HPDE6-E6E7 (cell line): ENCODE data around the gene FKBP5.
A peak's percentile ranks its signal among the peaks of the same experiment; 100 is the strongest.
"Not testable (repeated sequence)": the region's sequence is repeated elsewhere in the genome, so short reads cannot be mapped to it uniquely, and the experiment has no call there.

ENCODE experiments used
- DNase-seq: peaks from one replicate; pipeline ENCODE4 v3.0.0; 2011; ENCODE audit warnings: missing footprints; ENCODE audit errors: extremely low spot score

FKBP5 gene

GRCh38 chr6:35723587-35723986 lies 34.9 kb upstream of the FKBP5 start:
- no peak for DNase-seq

- DNase-seq, result no peak
These were observed 33.5 kb upstream of the FKBP5 start for GRCh38 chr6:35722121-35722761.

DNA sequence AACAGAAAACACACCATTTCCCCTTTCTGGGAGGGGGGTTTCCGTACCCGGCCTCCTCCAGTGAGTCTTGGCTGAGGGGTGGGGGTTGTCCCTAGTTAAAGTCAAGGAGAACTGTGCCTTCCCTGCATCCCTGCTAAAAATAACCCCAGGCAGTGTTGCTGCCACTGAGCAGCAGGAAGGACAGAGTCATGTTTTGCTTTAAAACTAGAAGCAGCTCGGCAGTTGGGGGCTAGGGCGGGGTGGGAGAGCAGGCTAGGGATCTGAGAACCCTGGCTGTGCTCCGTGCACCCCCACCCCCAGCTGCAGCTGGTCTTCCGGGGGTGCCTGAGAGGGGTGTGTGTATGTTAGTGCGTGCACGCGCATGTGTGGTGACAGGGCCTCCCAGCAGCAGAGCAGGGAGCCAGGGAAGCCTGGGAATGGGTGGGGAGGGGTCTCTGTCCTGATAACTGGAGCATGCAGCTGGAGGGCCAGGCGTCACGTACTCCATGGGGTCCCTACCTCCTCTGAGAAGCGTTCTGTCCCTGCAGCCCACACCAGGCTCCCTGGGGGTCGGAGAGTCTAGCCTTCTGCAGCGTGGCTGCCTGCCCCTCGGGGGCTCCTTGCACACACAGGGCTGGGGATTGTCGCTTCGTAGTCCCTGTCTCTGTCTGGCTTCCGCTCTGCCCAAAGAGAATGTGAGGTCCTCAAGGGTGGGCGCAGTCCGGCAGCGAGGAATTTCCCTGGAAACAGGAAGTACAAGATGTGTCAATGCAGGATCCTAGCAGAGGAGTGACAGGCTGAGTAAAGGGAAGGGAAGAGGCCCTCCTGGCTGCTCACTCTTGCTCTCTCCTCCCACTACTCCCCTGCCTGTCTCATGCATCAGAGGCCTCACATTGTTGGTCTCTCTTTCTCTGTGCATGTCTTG lies 31.4 kb upstream of the FKBP5 start:
- DNase-seq, result no peak

GRCh38 chr6:35719404-35719829 lies 30.7 kb upstream of the FKBP5 start:
- no peak for DNase-seq

DNA sequence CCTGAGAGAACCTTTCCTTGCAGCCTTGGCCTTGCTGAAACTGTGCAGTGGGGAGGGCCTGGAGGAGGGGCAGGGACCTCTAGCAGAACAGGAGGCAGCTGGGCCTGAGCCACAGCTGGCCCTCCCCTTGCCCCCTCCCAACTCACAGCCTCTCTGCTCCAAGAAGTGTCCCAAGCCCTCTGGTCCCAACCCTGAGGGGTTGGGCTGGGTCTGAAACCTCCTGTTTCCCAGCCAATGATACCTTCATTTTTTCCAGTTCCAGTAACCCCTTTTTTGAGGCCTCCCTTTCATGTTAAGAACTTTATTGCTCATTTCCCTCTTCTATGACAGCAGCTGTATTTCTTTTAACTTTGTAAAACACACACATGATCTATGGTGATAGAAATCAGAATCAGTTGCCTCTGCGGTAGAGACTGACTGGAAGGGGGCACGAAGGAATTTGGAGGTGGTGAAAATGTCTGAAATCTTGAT lies 30.2 kb upstream of the FKBP5 start:
- DNase-seq, result no peak

GRCh38 chr6:35718375-35718736 lies 29.6 kb upstream of the FKBP5 start:
- no peak for DNase-seq

GRCh38 chr6:35717449-35718374 lies 29.0 kb upstream of the FKBP5 start:
- no peak for DNase-seq

DNA sequence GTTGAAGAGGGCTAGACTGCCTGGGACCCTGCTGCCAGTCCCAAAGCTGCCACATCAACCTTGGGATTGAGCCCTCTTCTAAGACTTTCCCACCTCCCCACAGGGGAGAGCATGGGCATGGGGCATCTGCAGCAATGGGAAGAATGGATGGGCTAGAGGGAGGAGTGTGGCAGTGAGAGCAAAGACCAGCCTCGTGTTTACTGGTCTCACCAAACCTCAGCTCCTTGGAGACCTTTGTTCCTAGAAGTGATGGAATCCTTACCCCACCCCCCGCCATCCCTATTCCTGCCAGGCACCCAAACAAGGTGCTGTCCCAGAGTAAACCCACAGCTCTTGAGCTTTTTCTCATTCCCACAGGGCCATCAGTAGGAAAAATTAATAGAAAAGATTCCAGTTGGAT lies 28.1 kb upstream of the FKBP5 start:
- no peak for DNase-seq

DNA sequence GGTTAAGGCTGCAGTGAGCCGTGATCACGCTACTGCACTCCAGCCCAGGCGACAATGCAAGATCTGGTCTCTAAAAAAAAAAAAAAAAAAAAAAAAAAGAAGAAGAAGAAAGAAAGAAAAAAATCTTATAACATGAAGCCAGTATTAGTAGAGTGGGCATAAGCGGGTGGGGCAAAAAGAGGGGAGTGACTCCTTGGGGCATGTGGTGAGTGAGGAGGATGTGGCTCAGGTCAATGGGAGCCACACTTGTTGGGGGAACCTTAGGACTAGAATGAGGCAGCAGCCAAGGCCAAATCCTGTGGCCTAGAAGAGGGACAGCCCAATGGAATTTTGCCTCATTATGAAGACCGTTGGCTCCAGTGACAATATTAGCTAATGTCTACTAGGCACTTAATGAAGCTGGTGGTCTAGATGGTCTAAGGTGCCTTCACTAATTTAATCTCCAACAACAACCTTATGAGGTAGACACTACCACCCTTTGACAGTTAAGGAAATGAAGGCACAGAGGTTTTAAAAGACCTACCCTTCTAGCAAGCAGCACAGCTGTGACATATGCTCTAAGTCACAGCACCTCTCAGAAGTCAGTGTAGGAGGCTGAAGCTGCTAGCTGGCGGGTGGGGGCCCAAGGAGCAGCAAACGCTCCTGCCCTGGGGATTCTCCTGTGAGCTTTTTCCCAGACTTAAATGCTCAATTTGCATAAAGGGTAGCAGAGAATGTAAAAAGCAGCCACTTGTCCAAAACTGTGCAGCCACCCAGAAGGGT lies 24.5 kb upstream of the FKBP5 start:
- DNase-seq, result no peak

GRCh38 chr6:35711731-35712130 lies 23.0 kb upstream of the FKBP5 start:
- DNase-seq, result no peak

GRCh38 chr6:35710241-35710847 lies 21.6 kb upstream of the FKBP5 start:
- DNase-seq, result no peak

DNA sequence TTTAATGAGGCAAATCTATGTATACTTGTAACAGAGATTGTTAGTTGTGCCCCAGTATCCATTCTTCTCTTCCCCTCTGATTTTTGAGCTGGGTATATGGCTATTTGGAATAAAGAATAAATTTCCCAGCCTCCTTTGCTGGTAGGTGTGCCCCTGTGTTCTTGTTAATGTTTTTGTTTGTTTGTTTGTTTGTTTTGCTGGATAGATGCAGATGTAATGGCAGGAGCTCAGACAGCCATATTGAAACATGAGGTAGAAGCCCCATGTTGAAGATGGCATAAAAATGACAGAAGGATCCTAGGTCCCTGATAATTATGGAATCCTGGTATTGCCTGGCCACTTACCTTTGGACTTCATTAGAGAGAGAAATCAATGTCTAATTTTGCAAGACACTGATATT lies 19.9 kb upstream of the FKBP5 start:
- DNase-seq, result no peak

DNA sequence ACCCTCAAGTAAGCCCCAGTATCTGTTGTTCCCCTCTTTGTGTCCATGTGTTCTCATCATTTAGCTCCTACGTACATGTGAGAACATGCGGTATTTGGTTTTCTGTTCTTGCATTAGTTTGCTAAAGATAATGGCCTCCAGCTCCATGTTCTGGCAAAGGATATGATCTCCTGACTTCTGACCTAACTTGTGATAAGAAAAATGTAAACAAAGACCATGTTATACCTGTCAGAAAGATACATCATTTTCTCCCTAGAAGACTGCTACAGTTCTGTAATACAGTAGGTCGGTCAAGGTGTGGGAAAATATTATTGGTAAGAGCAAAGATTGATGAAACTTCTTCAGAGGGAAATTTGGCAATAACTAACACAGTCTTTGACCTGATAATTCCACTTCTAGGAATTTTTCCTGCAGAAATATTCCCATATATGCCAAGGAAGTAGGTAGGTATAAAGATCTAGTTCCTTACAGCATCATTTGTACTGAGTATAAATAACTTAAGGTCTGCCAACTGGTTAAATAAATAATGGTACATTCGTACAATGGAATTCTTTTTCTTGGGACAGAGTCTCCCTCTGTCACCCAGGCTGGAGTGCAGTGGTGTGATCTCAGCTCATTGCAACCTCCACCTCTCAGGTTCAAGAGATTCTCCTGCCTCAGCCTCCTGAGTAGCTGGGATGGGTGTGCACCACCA lies 19.1 kb upstream of the FKBP5 start:
- DNase-seq, result no peak

GRCh38 chr6:35706468-35706867 lies 17.8 kb upstream of the FKBP5 start:
- DNase-seq, result no peak

DNA sequence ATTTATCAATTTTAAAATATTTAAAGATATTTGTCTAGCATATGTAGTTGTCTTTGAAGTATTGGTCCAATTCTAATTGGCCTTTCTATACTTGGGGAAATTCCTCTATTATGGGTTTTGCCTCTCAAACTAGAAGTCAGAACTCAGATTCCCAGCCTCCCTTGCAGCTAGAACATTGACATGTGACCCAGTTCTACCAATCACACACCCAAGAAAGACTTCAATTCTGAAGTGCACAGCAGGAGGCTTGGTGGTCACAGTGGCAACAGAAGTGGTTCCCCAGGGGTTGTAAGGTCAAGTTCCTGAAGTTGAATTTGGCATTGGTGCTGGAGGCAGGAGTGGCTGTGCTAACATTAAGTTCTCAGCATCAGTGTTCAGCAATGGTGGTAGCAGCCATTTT lies 14.8 kb upstream of the FKBP5 start:
- no peak for DNase-seq

DNA sequence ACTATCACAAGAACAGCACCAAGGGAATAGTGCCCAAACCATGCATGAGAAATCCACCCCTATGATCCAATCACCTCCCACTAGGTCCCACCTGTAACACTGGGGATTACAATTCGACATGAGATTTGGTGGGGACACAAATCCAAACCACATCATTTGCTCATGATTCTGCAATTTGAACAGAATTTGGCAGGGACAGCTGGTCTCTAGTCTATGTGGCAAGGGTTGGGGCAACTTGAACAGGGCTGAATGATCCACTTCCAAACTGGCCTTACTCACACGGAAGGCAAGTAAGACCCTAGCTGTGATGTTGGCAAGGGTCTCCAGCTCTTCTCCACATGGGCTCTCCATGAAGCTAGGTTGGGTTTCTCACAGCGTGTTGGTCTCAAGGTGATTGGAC lies 10.1 kb upstream of the FKBP5 start:
- DNase-seq, result no peak

DNA sequence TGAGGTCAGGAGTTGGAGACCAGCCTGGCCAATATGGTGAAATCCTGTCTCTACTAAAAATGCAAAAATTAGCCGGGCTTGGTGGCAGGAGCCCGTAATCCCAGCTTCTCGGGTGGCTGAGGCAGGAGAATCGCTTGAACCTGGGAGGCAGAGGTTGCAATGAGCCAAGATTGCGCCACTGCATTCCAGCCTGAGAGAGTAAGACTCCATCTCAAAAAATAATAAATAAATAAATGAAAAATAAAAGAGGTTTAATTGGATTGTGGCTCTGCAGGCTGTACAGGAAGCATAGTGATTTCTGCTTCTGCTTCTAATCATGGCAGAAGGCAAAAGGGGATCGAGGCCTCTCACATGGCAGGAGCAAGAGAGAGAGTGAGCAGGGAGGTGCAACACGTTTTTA lies 9.7 kb upstream of the FKBP5 start:
- DNase-seq, result not testable (repeated sequence)

DNA sequence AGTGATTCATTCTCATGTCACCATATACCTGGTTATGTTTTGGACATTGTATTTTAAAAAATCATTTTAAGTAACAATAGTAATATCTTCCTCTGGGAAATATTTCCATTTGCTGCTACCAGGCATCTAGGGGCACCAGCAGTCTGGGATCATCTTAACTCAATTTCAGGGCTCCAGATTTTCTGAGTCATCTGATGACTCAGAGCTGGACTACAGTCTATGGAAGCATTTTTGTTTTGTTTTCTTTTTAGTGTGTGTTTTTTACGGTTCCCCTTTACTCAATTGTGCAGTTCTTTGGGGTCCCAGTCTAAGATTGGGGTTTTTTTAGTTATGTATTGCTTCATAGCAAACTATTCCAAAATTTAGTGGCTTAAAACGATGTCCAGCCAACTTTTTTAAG lies 5.7 kb upstream of the FKBP5 start:
- DNase-seq, result peak; percentile 54

DNA sequence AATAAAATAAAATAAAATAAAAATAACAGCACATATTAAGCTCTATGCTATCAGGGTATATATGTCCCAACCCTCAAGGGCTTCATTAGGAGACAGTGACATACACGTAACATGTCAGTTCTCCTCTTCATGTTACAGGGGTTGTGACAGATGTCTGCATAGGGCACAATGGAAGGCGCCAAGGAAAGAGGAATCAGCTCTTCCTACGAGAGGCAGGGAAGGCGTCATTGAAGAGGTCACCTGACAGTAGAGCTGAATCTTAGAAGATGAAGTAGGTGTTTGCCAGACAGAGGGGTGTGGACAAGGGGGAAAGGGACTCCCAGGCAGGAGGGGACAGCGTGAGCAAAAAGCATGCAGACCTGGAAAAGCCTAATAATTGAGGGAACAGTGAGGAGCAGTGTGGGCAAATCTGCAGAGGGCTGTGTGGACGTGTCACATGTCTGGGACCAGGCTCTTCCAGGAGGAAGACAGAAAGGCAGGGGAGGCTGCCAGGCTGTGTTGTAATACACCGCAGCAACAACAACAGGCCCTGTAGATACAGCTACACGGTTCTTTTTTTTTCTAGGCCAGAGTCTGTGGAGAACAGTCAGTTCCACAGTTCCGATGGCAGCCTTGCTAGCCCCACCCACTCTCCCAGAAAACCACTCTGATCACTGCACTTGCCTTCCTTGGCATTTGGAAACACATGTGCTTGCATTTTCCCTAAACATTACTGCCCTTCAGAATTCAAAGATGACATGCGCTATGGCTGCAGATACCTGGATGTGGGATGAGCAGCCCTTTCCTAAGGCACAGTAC lies 2.5 kb upstream of the FKBP5 start:
- no peak for DNase-seq

- no peak for DNase-seq
These were observed 1.8 kb upstream of the FKBP5 start for GRCh38 chr6:35690484-35690883.
